Stimulated activated naive CD4-positive, alpha-beta T cell (primary cell): ENCODE measurements around the gene SCNN1A.

Experiments
- DNase-seq, 6 experiments: peaks; one replicate each; lab custom pipeline; 2025; lab: John Stamatoyannopoulos, UW

SCNN1A gene

DNA sequence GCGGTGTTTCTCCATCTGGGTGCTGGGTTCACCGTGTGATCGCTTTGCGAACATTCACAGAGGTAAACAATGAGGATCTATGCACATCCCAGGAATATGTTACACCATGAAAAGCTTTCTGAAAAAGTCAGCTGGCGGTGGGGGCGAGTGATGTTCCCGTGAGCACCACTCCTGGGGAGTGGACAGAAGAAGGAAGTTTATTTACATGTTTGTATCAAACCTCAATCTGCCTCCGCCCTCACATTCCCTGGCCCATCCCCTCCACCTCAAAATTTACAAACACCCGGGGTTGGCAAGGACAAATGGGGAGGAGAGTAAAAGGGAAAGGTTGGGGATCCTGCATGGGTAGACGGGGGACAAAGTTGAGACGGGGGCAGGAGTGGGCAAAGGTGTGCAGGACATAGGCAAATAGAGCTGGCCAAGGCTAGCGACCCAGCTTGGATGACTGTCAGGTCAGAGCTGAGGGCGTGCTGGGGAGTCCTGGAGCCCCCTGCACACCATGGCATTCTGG, 40.4 kb downstream of the SCNN1A start:
- no peak for DNase-seq

DNA sequence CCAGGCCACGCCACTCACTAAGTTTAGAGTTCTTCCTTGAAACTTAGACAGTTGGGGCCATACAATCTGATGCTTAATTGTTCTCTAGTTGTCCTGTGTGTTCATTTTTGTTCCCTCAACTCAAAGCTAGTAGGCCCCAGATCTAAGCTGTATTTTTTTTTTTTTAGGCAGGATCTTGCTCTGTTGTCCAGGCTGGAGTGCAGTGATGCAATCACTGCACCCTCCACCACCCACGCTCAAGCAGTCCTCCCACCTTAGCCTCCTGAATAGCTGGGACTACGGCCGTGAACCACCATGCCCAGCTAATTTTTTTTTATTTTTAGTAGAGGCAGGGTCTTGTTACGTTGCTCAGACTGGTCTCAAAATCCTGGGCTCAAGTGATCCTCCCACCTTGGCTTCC, 41.0 kb downstream of the SCNN1A start:
- no peak for DNase-seq

DNA sequence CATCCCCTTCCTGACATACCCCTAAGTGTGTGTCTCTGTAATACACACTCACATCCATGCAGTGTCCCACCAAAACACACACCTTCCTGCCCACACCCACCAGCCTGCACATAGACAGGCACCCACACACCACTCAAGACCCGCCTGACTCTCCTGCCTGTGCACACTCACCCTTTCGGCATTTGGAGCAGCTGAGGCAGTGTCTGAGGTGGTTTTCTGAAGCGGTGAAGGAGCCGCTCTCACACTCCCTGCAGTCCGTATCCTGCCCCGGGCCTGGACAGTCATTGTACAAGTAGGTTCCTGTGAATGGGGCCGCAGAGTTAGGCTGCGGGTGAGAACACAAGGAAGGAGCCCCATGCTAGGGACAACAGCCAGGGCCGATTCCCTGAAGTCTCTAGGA, 41.8 kb downstream of the SCNN1A start:
- no peak for DNase-seq

DNA sequence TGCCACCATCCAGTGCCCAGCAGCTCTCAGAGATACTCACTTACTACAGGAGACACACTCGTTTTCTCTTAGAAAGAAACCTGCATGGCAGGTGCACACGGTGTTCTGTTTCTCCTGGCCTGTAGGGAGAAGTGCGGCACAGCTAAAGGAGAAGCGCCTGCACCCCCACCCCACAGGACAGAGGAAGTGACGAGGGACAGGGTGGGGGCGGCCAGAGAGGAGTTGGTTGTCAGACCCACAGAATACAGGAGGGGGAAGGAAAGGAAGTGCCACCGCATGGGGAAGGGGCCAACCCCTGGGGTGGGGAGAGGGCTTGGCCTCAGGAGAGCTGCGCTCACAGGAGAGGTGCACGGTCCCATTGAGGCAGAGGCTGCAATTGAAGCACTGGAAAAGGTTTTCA, 42.3 kb downstream of the SCNN1A start:
- DNase-seq = peak in 1 of 6 experiments; percentile 27

DNA sequence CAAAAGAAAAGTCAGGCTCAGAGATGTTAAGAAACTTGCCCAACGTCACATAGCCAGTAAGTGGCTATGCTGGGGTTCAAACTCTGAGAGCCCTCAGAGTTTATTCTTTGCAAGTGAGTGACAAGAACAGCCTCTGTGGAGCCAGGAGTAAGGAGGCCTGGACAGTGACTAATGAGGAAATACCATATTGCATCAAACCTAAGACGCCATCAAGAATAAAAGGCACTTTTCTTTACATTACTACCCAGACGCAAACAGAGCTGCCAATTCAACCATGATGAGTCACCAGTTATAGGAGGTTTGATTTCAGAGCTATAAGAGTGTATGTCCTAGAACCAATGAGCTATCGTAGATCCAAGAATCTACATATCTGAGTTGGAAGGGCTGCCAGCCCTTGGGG, 42.9 kb downstream of the SCNN1A start:
- DNase-seq = no peak

DNA sequence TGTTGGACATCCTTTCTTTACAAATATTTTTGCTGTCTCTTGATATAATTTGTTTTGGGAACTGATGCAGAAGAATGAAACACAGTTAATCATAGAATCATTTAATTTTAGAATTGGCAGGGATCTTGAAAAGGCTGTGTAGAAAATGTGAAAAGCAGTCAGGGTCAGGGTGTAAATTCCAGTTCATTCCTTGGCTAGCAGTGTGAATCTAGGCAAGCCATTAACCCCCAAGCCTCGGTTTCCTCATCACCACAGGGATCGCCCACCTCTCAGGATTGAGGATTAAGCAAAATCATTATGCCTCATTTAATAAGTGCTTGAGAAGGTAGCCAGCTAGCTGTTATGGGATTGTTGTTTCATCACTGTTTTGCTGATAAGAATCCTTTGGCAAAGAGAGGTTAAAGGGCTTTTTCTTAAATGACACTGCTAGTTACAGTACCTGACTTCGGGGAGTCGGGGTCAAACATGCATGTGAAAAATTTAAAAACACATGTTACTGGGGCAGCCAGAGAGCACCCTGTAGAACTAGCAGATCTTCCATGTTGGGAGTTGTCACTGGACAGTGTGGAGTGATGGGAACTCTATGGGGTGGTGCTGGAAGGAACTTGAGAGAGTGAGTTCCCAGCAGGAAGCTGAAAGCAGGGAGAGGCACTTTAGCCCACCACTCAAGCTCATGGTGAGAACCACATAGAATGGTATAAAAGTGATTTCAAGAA, 44.2 kb downstream of the SCNN1A start:
- DNase-seq = no peak

DNA sequence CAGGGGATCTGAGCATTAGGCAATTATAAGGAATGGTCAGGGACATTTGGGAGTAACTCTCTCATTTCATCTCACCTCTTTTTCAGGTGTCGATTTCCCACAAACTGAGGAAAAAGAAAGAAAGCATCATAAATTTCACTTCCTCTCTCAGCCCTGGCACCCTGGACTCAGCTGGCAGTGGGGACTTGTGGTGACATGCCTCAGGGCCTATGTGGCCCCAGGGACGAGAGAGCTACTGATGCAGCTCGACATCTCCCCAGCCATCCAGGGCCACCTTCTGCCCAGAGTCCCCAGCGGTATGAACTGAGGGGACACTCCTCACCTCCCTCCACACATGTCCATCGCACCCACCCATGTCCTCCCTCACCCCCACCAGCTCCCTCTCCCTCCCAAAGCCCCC, 45.2 kb downstream of the SCNN1A start:
- no peak for DNase-seq

DNA sequence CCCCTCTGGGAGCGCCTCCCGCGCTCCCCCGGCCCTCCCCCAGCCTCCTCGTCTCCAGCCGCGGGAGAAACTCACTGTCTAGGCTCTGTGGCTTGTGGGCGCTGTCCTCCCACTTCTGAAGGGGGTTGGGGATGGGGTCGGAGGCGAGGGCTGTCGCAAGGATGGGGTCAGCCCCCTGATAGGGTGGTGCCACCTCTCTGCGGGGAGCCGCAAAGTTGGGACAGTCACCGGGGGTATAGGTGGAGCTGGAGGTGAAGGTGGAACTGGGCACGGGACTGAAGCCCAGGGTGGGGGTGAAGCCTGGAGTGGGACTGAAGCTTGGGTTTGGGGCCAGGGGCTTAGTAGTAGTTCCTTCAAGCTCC, 45.7 kb downstream of the SCNN1A start:
- DNase-seq = no peak

DNA sequence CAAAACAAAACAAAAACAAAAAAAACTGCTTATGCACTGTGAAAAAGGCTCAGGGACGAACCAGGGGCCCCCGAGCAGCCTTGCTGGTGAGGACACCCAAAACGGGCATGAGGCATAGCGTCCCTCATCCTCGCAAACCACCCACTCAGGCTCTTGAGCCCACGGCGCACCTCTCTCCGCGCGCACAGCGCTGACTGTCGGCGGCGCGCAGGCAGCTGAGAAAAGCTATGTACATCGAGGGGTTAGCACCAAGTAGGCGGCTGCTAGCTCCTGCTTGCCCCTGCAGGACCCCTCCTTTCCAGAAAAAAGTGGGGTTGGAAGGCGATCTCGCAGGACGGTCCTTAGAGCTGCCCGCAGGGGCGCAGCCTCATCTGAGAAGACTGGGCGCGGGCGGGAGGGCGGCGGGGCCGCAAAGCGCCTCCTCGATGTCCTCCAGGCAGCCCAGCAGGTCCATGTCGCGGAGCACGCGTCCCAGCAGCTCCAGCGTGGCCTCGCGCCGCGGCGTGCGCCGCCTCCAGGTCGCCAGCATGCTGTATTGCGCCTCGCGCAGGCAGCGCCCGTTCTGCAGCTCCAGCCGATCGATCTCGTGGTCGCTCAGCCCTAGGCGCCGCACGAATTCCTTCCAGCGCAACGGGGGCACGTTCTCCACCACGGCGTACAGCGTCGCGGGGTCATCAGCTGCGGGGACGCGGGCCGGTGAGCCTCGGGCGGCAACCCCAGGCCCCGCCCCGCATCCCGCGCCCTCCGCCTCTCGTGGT, 46.2 kb downstream of the SCNN1A start:
- no peak for DNase-seq

DNA sequence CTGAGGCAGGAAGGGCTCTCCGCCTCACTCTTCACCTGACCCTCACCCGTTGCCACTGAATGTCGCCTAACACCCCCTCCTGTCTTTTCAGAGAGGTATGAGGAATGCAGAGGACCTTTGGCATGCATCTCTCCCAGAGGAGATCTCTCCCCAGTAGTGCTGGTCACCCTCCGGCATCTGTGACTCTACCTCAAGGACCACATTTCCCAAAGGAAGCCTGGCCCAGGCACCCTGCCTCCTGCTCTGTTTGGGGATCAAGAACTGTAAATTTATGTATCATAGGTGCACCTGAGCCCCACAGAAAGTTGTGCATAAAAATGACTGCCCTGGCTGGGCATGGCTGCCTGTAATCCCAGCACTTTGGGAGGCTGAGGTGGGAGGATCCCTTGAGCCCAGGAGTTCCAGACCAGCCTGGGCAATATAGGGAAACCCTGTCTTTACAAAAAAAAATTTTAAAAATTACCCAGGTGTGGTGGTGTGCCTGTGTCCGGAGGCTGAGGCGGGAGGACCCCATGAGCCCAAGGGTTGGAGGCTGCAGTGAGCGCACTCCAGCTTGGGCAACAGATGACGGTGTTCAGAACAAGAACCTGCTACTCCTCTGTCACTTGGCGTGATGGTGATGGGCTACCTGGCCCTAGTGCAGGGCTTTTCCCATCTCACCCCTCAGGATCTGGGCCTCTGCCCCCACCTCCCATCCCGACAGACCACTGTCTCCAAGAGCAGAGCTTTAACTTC, 47.2 kb downstream of the SCNN1A start:
- DNase-seq = no peak

DNA sequence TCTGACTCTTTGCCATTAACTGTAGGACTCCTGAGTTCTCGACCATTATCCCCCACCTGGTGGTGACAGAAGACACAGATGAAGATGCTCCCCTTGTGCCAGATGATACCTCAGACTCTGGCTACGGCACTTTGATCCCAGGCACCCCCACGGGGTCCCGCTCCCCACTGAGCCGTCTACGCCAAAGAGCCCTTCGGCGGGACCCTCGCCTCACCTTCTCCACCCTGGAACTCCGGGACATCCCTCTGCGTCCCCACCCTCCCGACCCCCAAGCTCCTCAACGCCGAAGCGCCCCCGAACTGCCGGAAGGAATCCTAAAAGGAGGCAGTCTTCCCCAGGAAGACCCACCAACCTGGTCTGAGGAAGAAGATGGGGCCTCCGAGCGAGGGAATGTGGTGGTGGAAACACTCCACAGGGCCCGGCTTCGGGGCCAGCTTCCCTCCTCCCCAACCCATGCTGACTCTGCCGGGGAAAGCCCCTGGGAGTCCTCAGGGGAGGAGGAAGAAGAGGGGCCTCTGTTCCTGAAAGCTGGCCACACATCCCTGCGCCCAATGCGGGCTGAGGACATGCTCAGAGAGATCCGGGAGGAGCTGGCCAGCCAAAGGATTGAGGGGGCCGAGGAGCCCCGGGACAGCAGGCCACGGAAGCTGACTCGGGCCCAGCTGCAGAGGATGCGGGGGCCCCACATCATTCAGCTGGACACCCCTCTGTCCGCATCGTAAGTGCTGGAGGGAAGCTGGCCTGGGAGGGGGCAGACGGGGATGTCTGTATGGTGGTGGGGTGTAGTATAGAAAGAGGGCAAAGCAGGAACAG, 47.9 kb downstream of the SCNN1A start:
- no peak for DNase-seq

DNA sequence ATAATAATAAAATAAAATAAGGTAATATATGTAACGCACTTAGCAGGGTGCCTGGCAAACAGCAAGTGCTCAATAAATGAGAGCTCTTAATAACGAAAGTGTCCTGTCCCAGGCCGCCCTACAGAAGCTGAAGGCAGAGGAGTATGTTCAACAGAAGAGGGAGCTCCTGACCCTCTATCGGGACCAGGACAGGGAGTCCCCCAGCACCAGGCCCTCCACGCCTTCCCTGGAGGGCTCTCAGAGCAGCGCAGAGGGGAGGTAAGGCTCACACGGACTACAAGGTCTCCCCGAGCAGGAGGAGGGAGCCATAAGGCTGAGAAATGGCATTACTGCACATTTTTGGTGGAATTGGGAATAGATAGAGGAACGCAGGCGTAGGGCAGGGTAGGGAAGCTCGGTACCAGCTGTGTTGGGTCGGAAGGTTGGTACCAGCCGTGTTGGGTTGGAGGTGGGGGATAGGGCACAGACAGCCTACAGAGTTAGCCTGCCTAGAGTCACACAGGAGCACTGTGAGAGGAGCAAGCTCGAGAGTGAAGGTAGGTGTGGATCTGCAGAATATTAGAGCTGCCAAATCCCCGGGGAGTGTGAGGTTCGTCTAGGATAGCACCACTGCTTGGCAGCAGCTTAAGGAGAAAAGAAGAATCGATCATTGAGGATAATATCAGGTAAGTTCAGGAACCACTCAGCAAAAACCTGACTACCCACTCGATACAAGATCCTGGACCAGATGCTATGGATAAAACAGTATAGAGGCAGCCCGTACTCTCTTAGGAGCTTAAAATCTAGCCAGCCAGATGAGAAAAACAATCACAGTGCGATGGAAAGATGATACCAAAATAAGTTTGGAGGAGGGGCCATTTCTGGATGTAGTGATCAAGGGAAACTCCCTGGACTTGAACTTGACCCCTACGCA, 48.8 kb downstream of the SCNN1A start:
- DNase-seq = no peak

DNA sequence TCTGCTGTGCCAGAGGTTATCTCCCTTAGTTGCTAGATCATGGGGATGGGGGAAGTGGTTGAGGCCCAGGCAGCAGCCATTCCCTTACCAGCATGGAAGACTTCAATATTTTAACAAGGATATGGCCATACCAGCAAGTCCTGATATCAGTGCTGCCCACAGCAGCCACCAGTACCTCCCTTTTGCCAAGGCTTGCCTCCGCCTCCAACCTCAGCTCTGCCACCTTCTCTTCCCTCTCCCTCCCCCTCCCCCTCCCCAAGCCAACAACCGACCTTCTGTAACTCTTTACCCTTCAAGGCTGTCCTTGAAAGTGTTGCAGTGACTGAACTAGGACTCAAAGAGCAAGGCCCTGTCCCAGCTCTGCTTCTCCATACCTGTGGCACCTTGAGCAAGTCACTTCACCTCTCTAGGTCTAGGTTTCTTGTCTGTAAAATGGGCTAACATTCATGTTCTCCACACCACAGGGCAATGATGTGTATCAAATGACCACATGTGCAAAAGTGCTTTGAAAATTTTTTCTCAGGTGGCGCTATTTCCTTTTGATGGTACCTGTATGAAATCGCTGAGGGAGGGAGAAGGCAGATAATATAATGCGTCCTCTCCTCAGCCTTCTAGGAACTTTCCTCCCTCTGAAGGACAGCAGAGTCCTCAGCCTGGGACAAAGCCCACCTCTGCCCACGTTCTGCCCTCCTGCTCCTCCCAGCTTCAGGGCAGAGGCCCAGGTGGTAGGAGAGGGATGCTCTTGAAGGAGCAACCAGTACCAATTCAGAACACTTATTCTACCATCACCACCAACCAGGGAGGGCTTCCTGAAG, 50.2 kb downstream of the SCNN1A start:
- DNase-seq = no peak

DNA sequence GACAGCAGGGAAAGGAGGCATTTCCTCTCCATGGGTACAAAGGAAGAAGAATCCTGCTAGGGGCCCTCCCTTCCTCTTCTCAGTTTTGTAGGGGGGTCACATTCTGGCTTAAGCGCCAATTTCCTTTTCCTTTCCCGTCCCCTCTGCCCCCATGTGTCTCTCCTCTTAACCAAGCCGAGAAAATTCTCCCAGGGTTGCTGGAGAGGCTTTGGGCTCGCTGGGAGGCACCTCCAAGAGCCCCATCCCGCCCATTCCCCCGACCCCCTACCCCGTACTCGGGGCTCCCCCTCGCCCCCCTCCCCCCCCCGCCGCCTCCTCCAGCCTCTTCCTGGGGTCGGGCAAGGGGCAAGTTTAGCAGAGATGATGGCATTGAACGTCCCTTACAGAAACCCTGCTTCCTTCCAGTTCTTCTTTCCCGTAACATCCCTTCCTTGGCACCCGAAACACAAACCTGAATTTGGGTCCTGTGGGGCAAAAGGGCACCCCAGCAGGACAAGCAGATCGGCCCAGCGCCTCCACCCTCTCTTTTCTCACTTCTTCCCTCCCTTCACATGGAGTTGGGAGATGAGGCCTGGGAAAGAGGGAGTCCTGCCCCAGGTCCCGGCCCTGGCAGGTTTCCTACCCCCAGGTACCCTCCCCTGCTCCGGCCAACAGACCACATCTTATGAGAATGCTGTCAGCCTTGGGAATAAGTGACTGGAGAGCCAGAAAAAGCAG, 51.2 kb downstream of the SCNN1A start:
- no peak for DNase-seq

DNA sequence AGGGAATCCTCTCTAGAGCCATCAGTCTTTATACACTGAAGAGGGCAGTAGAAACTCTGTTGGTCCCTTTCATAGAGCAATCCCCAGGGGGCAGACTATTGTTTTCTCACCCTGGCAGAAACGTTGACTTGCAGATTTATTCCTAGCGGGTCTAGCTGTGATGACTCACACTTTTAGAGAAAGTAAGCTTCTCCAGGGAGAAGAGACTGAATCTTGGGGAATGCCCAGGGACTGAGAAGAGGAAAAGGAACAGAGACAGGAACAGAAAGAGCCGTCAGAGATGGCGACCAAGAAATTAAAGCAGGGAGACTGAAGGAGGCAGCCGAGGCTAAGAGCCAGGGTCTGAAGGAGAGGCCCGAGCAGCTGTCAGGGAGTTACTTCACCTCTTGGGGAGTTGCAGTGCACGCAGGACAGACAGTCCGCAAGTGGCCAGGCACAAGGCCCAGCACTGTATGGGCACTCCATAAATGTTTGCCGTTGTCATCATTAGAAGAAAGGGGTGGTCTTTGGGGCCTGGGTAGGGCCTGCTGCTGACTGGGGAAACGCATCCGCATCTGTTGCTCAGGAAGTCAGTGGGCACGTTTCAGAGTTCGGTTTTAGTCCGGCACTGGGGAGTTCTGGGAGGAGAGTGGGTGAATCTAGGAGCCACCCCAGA, 51.9 kb downstream of the SCNN1A start:
- DNase-seq = peak in 5 of 6 experiments; percentile 19 to 67 (median 32)

DNA sequence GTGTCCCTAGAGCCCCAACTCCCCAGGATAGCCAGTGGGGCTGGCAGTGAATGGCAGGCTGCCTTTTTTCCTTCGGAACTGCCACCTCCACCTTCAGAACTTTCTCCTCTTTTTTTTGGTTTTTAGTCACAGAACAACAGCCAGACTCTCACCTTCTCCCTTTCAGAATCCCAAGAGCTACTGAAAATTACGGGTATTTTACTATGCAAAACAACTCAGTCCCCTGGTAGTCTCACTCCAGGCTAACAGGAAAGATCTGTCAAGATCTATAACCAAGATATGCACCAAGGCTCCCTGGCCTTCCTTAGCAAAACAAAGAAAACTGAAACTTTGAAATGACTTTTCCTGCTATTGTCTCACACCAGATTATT, 52.4 kb downstream of the SCNN1A start:
- DNase-seq = no peak

DNA sequence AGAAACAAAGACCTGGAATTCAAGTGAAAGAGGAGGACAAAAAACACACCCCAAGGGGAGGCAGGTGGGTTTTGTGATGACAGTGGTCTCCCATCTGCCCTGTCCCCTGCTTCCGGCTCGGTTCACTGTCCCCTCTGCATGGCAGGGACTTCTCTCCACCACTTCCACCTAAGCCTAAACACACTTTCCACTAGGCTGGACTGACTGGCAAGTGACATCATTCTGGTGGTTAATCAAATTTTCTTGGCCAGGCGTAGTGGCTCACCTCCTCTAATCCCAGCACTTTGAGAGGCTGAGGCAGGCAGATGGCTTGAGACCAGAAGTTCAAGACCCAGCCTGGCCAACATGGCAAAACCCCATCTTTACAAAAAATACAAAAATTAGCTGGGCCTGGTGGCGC, 53.0 kb downstream of the SCNN1A start:
- no peak for DNase-seq

DNA sequence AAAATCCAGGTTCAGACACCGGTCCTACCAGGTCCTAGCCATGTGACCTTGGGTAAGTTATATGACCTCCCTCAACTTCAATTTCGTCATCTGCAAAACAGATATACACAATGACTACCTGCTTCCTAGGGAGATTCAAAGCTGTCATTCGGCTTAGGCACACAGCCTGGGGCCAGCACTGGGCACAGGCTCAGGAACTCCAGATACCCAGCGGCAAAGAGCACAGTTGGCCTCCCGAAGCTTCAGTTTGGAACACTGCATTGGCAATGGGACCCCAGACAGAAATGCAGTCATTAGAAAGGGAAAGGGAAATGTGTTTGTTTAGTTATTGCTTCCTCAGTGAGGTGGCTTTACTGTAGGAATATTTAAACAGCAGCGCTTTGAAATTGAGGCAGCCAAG, 53.5 kb downstream of the SCNN1A start:
- DNase-seq = no peak

DNA sequence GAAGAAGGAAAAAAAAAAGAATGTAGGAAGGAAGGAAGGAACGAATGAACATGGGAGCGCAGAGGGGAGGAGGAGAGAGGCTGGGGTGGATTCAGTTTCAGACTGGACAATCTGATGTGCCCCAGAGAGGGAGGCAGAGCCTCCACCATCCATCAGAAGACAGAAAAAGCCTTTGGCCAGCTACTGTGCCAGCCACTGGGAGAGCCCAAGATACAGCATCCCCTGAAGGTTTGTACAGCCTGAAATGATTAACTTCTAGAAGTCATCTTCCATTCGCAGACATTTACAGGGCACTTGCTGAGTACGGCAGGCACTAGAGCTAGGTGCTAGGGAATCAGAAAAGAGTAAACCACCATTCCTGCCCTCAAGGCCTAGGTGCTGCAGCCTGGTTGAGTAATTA, 55.9 kb downstream of the SCNN1A start:
- no peak for DNase-seq
